Sciatic nerve (tissue), 2 donors: Measurements from ENCODE around the gene RXRB. TPM values are rescaled to one million over a fixed set of nuclear protein-coding genes. Genes with fewer than 3 reads are reported as not detected.

ENCODE experiments used
- ATAC-seq: fragments of 200-7000 bp; cut with Tn5 transposase; one replicate; pipeline ENCODE4 v1.9.1; 2020; ENCODE audit warnings: mild to moderate bottlenecking, moderate library complexity
- DNase-seq: peaks from one replicate; pipeline ENCODE4 v3.0.0-alpha.2; 2020; ENCODE audit warnings: low spot score
- intact Hi-C: fragments of 100-400 bp; cut with DNase I; formaldehyde crosslinking; loops from one replicate; pipeline ENCODE4 v1.14.2; 2022
- total RNA-seq: library from RNA; stranded (reverse); fragmentation: NEBNext Ultra II Directional; extraction: Animal tissue kit (Norgen Biotek cat#: 25700); gene quantifications from one replicate; pipeline ENCODE4 v1.2.1, GENCODE V29; 2021
- donor health status: DM: no; HTN: no; CAD: no.
- donor health status: DM: no; HTN: no; CAD: no.

RXRB gene
- total RNA-seq, 1 donor from 2014 or later: 54.0 TPM

DNA sequence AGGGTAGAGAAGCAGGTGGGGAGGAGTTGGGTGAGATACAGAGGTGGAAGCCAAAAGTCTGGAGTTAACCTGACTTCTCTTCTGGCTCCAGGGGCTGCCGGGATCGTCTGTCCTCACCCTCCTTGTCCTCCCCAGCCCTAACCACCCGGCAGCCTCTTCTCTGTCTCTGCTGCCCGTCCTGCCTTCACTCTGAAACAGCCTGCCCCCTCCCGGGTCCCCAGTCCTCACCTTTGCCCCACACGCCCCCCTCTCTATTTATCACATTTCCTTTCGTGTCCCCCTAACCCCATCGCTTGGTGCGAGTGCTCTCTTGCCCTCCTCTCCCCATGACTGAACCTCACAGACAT is 13.5 kb upstream of the RXRB start:
- ATAC-seq (peak; percentile 6), DNase-seq (peak; percentile 54)
- intact Hi-C loops: no loop called here

DNA sequence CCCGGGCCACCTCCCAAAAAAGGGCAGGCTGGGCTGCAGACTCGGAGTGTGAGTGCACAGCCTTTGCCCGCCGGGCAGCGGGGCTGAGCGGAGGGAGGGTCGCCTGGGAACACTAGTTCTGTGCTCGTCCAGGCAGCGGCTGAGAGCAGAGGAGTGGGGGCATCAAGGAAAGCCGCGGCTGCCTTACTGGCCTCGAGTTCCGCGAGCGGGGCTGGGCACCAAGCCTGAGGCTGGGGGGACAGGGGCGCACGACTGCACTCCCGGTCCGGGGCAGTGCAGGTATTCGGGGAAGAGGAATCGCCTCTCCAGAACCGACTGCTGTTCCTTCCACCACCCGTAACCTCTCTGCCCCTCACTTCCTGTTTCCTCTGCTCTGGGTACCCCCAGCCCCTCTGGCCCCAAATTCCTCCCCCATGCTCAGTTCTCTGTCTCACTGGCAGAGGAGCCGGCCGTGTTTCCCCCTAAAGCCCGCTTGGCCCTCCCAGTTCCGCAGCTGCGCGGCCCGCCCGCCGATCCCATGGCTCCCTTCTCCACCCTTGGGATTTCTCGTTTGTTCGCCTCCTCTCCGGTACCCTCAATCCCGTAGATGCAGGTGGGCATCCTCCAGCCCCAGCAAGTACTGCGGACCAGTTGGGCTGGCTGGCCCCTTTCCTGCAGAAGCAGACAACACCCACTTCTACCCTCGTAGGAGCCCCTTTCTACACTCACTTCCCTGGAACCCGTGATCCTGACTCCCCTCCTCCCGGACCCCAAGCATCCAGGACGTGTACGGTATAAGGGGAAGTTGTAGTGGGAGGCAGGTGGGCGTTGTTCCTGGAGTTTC is 12.9 kb upstream of the RXRB start:
- DNase-seq (peak; percentile 70), ATAC-seq (peak; percentile 69)
- intact Hi-C loops: no loop called here

DNA sequence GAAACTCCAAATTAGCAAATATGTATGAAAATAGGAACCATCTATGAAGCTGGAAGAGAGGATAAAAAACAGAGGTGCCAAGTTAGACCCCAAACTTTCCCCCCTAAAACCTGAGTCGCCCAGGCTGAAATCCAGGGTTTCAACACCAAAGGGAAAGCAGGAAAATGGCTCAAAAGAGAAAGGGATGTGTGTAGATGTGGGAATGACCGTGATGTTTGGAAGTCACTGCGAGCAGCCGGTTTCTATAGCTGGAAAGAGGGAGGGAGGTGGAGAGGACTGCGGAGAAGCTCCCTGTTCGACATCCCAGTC is 12.3 kb upstream of the RXRB start:
- intact Hi-C loops: no loop called here
- DNase-seq (no peak), ATAC-seq (no peak)

DNA sequence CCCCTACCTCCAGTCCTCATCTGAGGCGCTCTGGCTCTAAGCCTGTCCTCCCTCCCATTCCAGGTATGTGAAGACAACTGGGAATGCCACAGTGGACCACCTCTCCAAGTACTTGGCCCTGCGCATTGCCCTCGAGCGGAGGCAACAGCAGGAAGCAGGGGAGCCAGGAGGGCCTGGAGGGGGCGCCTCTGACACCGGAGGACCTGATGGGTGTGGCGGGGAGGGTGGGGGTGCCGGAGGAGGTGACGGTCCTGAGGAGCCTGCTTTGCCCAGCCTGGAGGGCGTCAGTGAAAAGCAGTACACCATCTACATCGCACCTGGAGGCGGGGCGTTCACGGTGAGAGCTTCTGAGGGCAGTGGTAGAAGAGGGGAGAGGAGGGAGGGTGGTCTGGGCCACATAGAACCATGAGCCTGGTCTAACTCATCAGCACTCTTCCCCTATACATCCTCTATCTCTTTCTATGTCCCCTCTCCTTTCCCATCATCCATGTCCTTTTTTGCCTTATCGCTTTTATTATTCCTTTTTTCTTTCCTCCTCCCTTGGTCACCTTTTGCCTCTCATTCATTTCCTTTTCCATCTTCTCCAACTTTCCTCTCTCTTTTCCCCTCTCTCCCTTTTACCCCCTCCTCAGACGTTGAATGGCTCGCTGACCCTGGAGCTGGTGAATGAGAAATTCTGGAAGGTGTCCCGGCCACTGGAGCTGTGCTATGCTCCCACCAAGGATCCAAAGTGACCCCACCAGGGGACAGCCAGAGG is 11.4 kb upstream of the RXRB start:
- ATAC-seq (no peak), DNase-seq (peak; percentile 25)
- intact Hi-C loops: no loop called here

DNA sequence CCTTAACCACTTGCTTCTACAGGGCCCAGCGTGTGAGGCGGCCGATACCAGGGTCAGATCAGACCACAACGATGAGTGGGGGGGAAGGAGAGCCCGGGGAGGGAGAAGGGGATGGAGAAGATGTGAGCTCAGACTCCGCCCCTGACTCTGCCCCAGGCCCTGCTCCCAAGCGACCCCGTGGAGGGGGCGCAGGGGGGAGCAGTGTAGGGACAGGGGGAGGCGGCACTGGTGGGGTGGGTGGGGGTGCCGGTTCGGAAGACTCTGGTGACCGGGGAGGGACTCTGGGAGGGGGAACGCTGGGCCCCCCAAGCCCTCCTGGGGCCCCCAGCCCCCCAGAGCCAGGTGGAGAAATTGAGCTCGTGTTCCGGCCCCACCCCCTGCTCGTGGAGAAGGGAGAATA is 10.7 kb upstream of the RXRB start:
- intact Hi-C loops: no loop called here
- DNase-seq (no peak), ATAC-seq (no peak)

DNA sequence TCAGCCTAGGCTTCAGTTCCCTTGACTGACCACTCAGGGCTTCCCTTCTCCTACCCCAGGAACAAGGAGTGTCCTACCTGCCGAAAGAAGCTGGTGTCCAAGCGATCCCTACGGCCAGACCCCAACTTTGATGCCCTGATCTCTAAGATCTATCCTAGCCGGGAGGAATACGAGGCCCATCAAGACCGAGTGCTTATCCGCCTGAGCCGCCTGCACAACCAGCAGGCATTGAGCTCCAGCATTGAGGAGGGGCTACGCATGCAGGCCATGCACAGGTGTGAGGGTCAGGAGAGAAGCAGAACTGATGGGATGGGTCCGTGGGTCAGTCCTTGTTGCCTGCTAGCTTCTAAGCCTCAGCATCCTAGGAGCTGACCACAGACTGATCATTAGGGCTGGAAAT is 9.4 kb upstream of the RXRB start:
- ATAC-seq (no peak), DNase-seq (no peak)
- intact Hi-C loops: no loop called here

DNA sequence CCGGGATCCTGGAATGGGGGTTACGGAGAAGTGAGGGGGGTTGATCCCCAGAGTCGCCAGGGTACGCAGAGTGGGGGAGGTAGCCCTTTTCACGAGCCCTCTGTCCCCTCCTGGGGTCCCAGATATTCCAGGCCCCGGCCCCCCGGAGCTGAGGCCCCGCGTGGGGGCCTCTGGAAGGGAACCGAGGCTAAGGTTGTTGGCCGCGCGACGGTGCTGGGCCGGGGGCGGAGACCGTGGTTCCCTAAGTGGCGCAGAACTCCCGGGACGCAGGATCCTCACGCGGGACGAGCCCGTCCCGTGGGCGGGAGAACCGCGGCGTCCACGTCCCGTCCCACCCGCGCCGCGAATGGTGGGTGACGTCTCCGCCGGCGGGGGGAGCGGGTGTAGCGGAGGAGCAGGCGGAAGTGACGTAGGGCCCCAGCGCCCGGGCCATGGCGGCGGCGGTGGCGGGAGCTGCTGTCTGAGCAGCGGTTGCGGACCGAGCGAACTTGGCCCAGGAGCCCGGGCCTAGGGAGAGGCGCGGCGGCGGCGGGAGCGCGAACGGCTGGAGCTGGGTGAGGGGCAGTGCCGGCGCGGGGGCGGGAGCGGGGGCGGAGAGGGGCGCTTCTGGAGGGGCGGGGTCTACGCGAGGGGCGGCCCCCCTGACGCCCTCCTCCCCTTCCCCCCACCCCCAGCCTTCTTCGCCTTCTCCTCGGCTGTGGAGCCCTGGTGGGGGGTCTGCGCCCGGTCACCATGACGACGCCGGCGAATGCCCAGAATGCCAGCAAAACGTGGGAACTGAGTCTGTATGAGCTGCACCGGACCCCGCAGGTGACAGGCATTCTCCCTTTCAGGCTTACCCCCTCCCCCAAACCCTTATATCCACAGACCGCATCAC is 7.9 kb upstream of the RXRB start, which contains the start of gene RING1:
Gene RING1 (plus strand): TSS at position 410 of the 877 bp plus-strand sequence. CDS start 323 bp downstream, at position 733.
- DNase-seq (peak; percentile 94), ATAC-seq (peak; percentile 91)
- intact Hi-C loops: no loop called here

DNA sequence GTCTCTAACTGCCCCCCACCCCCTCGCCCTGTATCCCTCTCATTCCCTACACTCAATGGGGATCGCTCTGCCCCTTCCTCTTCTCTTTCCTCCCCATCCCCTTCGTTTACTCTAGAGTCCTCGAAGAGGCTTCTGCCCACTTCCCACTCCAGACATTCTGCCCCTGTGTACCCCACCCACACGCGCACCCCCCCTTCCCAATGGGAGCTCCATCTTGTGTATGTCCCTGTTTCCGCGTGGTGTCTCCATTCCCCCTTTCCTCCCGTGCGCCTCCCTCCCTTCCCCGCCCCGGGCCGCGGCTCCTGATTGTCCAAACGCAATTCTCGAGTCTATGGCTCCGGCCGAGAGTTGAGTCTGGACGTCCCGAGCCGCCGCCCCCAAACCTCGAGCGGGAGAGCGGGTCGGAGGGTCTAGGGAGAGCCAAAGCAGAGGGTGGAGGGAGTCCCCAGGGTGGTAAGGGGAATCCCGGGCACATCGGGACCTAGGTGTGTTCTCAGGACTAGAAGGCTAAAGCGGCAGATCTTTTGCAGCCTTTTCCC is 7.2 kb upstream of the RXRB start:
- DNase-seq (peak; percentile 83), ATAC-seq (peak; percentile 57)
- intact Hi-C loops: no loop called here

DNA sequence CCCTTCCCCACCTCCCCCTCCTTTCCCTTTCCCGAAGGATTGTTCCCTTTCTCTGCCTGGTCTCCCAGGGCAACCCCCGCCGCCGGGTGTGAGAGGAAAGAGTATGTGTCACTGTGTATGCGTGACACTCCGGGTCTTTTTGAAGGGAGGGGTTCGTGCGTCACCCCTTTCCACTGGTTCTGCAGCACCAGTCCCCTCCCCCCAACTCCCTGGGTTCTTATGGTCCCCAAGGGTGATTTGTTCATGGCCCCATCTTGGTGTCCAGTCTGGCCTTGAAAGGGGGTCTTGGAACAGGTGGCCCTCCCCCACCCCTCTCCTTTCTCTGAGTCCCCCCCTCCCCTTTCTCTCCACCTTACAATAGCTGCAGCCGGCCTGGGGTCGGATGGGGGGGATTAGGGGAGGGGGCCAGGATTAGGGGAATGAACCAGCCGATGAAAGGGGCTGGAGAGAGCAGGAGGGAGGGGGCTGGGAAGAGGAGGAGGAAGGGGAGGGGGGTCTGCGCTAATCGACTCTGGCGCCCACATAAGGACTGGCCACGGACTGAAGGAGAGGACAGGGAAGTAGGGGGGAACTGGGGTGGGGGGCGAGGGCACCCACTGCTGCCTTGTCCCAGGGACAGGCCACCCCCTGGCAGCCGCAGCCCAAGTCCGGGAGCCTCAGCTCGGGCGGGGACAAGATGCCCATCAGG is 6.5 kb upstream of the RXRB start:
- intact Hi-C loops: no loop called here
- ATAC-seq: no peak
- no peak for DNase-seq

DNA sequence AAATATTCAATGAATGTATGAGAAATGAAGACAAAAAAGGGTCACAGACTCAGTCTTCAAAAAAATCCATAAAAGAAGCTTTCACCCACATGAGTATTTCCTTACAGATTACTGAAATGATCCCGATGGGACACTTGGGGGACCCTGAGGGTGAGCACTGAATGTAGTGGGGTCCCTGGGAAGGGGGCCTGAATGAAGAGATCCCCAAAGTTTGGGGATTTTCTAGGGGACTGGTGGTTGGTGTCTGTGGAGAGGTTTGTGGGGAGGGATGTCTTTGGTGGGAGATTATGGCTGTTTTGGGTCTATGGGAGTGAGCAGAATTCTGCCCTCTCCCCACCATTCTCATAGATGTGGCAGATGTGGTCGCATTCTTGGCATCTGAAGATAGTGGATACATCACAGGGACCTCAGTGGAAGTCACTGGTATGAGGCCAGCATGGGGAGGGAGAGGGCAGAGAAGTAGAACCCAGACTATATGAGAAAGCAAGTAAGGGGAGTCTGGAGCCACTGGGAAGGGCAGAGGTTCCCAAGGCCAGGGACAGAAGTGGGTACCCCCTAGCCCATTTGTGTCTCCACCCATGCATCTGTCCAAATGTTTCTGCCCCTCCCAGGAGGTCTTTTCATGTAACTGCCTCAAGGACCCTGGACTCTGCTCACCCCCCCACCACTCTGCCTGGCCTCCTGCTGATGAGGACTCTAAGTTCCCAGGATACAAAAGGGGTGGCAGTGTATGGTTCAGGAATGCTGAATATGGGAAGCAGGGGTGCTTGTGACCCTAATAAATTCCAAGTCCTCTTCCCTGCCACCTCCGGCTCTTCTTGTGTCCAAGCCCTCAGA is 5.8 kb upstream of the RXRB start:
- ATAC-seq (no peak), DNase-seq (no peak)
- intact Hi-C loops: no loop called here

DNA sequence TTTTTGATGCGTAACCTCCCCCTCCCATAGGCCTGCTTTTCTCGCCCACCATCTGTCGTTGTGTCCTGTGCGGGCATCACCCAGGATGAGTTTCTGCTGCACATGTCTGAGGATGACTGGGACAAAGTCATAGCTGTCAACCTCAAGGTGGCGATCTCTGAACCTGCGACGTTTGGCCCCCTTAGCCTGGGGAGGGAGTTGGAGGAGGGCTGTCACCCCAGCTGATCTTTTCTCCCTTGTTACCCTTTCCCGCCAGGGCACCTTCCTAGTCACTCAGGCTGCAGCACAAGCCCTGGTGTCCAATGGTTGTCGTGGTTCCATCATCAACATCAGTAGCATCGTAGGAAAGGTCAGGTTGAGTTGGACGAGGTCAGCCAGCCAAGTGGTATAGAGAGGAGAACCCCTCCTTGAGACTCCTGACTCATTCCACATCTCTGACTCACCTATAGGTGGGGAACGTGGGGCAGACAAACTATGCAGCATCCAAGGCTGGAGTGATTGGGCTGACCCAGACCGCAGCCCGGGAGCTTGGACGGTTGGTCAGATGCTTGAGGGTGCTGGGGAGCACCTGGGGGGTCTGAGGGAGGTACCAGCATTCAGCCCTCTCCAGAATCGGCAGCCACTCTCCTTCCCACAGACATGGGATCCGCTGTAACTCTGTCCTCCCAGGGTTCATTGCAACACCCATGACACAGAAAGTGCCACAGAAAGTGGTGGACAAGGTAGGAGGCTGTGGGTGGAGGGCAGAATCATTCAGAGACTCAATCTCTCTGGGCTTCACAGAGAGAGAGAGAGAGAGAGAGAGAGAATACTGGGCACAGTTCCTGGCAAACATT is 4.9 kb upstream of the RXRB start:
- intact Hi-C loops: no loop called here
- ATAC-seq (no peak), DNase-seq (no peak)

DNA sequence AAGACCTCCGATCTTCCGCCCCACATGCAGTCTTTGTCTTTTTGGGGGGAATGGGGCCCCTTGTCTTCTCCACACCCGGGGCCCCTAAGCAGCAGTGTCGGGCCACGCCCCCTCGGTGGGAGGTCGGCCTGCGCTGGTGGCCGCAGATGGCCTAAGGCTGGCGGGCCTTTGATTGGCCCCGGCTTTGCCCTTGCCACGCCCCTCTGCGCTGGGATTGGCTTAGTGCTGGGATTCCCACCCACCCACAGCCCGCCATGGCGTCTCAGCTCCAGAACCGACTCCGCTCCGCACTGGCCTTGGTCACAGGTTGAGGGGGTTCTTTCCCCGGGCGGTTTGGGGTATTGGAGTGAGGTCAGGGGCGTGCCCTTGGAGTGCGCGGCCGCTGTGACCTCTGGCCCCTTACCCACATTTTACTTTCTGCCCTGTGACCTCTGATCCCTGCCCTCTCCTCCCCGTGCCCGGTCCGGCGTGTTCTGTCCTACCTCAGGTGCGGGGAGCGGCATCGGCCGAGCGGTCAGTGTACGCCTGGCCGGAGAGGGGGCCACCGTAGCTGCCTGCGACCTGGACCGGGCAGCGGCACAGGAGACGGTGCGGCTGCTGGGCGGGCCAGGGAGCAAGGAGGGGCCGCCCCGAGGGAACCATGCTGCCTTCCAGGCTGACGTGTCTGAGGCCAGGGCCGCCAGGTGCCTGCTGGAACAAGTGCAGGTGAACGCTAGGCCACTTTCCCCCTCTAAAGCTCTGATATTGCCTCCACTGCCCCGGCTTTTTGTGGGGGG is 4.1 kb upstream of the RXRB start, which contains the start of gene HSD17B8:
Gene HSD17B8 (plus strand): TSS at position 241 of the 776 bp plus-strand sequence. CDS start 14 bp downstream, at position 255.
- ATAC-seq: peak; percentile 81
- intact Hi-C loops: no loop called here
- peak; percentile 98 for DNase-seq

DNA sequence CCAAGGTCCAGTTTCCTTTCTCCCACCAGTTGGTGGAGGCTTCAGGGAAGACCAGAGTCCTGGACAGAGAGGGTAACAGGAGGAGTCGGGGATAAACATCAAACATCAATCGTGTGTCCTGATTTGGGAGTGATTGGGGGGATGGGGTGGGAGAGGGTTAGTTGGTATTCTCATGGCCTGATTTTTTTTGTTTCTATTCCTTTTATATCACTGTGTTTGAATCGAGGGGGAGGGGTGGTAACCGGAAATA is 3.6 kb upstream of the RXRB start:
- intact Hi-C loops: no loop called here
- ATAC-seq (no peak), DNase-seq (no peak)

DNA sequence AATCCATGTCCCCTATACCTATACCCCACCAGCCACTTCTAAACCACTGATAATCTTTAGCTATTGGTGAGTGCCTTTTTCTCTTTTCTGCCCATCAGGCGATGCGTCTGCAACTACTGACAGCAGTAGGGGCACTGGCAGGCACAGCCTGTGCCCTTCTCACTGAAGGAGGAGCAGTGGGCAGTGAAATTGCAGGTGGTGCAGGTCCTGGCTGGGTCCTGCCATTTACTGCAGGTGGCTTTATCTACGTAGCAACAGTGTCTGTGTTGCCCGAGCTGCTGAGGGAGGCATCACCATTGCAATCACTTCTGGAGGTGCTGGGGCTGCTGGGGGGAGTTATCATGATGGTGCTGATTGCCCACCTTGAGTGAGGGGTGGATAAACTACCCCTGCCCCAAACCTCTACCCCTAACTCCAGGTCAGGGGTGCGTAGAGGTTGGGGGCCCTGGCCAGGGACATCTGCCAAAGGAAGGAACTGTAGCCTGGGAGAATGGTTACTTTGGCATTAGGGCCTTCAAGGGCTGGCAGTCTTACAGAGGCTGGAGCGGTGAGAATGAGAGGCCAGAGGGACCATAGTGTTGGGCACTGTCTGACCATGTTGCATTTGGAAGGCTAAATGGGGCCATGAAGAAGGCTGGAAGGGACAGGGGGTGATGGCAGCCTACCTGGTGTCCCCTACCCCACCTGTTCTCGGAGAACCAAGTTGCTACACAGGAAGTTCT is 3.1 kb upstream of the RXRB start:
- no peak for ATAC-seq
- intact Hi-C loops: no loop called here

DNA sequence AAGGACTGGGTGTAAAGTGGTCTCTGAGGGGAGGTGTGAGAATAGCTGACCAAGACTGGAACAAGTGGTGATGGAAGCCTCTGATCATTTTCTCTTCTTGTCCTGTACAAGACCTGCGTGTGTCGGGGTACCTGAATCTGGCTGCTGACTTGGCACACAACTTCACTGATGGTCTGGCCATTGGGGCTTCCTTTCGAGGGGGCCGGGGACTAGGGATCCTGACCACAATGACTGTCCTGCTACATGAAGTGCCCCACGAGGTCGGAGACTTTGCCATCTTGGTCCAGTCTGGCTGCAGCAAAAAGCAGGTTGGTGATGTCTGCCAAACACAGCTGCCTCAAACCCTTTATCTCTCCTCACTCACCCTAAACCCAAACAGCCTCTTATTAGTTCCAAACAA is 2.3 kb upstream of the RXRB start:
- intact Hi-C loops: no loop called here
- no peak for ATAC-seq
- no peak for DNase-seq

More for the DNA sequence above, 3.1 kb upstream of the RXRB start:
- no peak for DNase-seq

DNA sequence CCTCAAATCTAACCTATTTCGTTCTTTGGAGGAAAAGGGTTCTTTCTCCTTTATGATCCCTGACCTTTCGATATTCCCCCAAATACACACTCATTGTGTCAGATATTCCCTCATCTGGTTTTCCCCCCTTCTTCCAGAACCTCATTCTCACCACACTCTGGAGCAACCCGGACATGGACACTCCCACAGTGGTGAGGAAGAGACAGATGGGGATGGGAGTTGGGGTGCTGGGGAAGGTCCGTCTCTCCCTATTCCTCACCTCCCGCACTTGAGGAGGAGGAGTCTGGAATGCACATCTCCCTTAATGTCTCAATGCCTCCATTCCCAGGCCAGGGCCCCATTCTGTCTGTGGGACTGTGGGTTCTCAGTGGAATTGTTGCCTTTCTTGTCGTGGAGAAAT is 1.5 kb upstream of the RXRB start:
- no peak for DNase-seq
- no peak for ATAC-seq
- intact Hi-C loops: no loop called here
